WTC11 (cell line): Measurements from ENCODE around the gene PDCD6IP.

ENCODE experiments used
- CTCF ChIP-seq: fragments of 200-600 bp; IDR thresholded peaks from 2 replicates; pipeline ENCODE4 v1.8.0; 2022; ENCODE audit warnings: antibody characterized with exemption
- MAX ChIP-seq: sonication (generic); formaldehyde crosslinking; IDR thresholded peaks from 2 replicates; pipeline ENCODE4 v1.8.0; 2022; ENCODE audit warnings: mild to moderate bottlenecking, missing genetic modification reagents
- TEAD4 ChIP-seq: sonication (generic); formaldehyde crosslinking; IDR thresholded peaks from 2 replicates; pipeline ENCODE4 v1.8.0; 2022; ENCODE audit warnings: mild to moderate bottlenecking, missing genetic modification reagents
- USF2 ChIP-seq: sonication (generic); formaldehyde crosslinking; IDR thresholded peaks from 2 replicates; pipeline ENCODE4 v1.8.1; 2023; ENCODE audit warnings: mild to moderate bottlenecking, missing genetic modification reagents, moderate library complexity
- TF ChIP-seq, protein P1 (sequence below): sonication (generic); formaldehyde crosslinking; IDR thresholded peaks from 2 replicates; pipeline ENCODE4 v1.8.0; 2022; ENCODE audit warnings: mild to moderate bottlenecking, missing genetic modification reagents
- TF ChIP-seq, protein P2 (sequence below): sonication (generic); formaldehyde crosslinking; IDR thresholded peaks from 2 replicates; pipeline ENCODE4 v1.8.0; 2023; ENCODE audit warnings: mild to moderate bottlenecking, missing genetic modification reagents

- TF ChIP-seq CTCF (no peak), TEAD4 (CRISPR knock-in tag) (no peak), MAX (CRISPR knock-in tag) (no peak), USF2 (CRISPR knock-in tag) (no peak)
- TF ChIP-seq, protein P1, sequence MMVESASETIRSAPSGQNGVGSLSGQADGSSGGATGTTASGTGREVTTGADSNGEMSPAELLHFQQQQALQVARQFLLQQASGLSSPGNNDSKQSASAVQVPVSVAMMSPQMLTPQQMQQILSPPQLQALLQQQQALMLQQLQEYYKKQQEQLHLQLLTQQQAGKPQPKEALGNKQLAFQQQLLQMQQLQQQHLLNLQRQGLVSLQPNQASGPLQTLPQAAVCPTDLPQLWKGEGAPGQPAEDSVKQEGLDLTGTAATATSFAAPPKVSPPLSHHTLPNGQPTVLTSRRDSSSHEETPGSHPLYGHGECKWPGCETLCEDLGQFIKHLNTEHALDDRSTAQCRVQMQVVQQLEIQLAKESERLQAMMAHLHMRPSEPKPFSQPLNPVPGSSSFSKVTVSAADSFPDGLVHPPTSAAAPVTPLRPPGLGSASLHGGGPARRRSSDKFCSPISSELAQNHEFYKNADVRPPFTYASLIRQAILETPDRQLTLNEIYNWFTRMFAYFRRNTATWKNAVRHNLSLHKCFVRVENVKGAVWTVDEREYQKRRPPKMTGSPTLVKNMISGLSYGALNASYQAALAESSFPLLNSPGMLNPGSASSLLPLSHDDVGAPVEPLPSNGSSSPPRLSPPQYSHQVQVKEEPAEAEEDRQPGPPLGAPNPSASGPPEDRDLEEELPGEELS (CRISPR knock-in tag) = no peak
- TF ChIP-seq, protein P2, sequence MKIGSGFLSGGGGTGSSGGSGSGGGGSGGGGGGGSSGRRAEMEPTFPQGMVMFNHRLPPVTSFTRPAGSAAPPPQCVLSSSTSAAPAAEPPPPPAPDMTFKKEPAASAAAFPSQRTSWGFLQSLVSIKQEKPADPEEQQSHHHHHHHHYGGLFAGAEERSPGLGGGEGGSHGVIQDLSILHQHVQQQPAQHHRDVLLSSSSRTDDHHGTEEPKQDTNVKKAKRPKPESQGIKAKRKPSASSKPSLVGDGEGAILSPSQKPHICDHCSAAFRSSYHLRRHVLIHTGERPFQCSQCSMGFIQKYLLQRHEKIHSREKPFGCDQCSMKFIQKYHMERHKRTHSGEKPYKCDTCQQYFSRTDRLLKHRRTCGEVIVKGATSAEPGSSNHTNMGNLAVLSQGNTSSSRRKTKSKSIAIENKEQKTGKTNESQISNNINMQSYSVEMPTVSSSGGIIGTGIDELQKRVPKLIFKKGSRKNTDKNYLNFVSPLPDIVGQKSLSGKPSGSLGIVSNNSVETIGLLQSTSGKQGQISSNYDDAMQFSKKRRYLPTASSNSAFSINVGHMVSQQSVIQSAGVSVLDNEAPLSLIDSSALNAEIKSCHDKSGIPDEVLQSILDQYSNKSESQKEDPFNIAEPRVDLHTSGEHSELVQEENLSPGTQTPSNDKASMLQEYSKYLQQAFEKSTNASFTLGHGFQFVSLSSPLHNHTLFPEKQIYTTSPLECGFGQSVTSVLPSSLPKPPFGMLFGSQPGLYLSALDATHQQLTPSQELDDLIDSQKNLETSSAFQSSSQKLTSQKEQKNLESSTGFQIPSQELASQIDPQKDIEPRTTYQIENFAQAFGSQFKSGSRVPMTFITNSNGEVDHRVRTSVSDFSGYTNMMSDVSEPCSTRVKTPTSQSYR (CRISPR knock-in tag) = no peak
Observed at GRCh38 chr3:33879540-33879939, 81.1 kb downstream of the PDCD6IP start.
